NCI-H1930 (cell line): Measurements from ENCODE around the gene TM4SF20.

Experiments
- DNase-seq, 2 experiments: peaks; one replicate each; lab custom pipeline; 2025; lab: John Stamatoyannopoulos, UW

The TM4SF20 gene

DNA sequence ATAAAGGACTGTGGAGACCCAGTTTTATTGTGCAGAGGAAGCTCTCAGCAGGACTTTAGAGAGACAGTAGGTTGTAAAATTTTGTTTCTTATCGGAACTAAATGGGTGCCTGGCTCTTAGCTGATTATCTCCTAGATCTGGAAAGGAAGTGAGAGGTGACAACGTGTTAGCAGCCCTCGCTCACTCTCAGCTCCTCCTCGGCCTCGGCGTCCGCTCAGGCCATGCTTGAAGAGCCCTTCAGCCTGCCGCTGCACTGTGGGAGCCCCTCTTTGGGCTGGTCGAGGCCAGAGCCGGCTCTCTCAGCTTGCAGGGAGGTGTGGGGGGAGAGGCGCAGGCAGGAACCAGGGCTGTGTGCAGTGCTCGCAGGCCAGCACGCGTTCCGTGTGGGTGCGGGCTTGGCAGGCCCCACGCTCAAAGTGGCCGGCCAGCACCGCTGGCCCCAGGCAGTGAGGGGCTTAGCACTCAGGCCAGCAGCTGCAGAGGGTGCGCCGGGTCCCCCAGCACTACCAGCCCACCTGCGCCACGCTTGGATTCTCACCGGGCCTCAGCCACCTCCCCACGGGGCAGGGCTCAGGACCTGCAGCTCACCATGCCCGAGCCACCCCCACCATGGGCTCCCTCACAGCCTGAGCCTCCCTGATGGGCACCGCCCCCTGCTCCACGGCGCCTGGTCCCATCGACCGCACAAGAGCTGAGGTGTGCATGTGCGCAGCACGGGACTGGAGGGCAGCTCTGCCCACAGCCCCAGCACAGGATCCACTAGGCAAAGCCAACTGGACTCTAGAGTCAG is 58.6 kb downstream of the TM4SF20 start:
- DNase-seq, result no peak

GRCh38 chr2:227317834-227318233 is 61.3 kb downstream of the TM4SF20 start:
- no peak for DNase-seq

DNA sequence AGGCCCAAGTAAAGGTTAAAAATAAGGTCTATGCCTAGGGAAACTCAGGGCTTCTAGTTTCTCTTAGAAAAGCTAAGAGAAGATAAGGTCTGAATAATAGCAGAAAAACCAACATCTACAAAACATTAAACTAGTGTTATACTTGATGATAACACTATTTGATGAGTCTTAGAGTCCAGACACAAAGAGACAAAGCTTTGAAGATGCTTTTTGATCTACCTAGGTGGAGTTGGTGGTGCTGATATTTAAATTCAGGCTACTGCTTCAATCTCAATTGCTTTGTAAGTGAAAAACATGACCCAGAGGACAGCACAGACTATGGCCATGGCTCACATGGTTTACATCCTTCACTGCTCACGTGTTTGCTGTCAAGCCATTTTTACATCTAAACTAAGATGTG is 65.8 kb downstream of the TM4SF20 start:
- no peak for DNase-seq

- no peak for DNase-seq
Observed at GRCh38 chr2:227312579-227312978, 66.5 kb downstream of the TM4SF20 start.
